ENCODE measurements around the gene MARVELD1. TPM values are rescaled to one million over a fixed set of nuclear protein-coding genes. Genes with fewer than 3 reads are reported as not detected.

Gene MARVELD1
- total and polyA plus RNA-seq, 2 of the 8 experiments (the other 6 are each of a cell fraction or from before 2014, with no cell fraction given), result 28.1 to 37.3 TPM

DNA sequence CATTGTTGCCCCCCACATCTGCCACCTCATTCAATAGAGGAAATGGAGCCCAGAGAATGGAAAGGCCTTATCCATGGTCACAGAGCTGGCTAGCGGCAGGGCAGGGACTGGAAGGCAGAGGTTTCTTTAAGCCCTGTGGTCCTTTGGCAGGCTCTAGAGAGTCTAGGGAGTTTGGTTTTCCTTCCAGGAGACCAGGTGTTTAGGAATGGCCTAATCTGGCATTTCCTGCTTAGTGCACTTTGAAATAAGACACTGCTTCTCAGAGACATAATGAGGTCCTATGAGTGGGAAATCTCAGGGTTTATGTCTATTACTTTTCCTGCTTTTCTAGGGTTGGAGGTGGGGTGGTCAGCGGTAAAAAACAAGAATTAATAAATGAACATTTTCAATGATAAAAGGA is 6.1 kb downstream of the MARVELD1 start (continued):
- TF ChIP-seq TAF7 (optimal IDR thresholded peaks at IDR 0.05; ENCODE audit: borderline replicate concordance, low read depth, low read length) (no peak), MAFK (IDR thresholded peaks at IDR 0.05; ENCODE audit: low read depth, low read length) (no peak), TEAD4 (IDR thresholded peaks at IDR 0.05; ENCODE audit: low read depth, low read length) (no peak), SAP30 (IDR thresholded peaks at IDR 0.05; ENCODE audit: insufficient read depth, insufficient replicate concordance, low read length) (no peak)
